IMR-90 (cell line): ENCODE measurements around the gene MYO5A. TPM values are rescaled to one million over a fixed set of nuclear protein-coding genes. Genes with fewer than 3 reads are reported as not detected.

Experiments
- ATAC-seq: fragments of 200-7000 bp; cut with Tn5 transposase; 2 replicates; pipeline ENCODE4 v1.9.1; 2020; ENCODE audit warnings: low read depth, mild to moderate bottlenecking, moderate library complexity
- BruUV-seq: library from RNA; stranded (reverse); fragments of 400-500 nt; replicated peaks from 2 replicates; lab custom pipeline; 2021; lab: Mats Ljungman, UMichigan
- CTCF ChIA-PET: fragments of 300-600 bp; formaldehyde crosslinking; extraction: SDS; loops from one replicate; lab custom pipeline; 2021; ENCODE audit warnings: antibody characterized with exemption; lab: Yijun Ruan, JAX
- POLR2A ChIA-PET: fragments of 300-600 bp; sonication (Branson Sonifier 250); formaldehyde crosslinking; loops from one replicate; lab custom pipeline; 2022; ENCODE audit warnings: antibody characterized with exemption; ENCODE audit not compliant: unreplicated experiment; lab: Charles Lee
- DNase-seq: peaks from one replicate; pipeline ENCODE4 v3.0.0; 2013
- H2AFZ ChIP-seq: replicated peaks from 2 replicates; pipeline ENCODE3; 2013; ENCODE audit warnings: low read length, mild to moderate bottlenecking; ENCODE audit not compliant: poor library complexity
- H2AK5ac ChIP-seq: 2 replicates; pipeline ENCODE4 v1.6.1; 2013; ENCODE audit warnings: low read depth, low read length, inconsistent platforms
- H2AK9ac ChIP-seq: replicated peaks from 2 replicates; pipeline ENCODE3; 2013; ENCODE audit warnings: mild to moderate bottlenecking, low read depth, low read length, moderate library complexity; ENCODE audit not compliant: poor library complexity
- H2BK120ac ChIP-seq: 2 replicates; pipeline ENCODE4 v1.6.1; 2013; ENCODE audit warnings: low read depth, low read length, inconsistent platforms
- H2BK15ac ChIP-seq: 3 replicates; pipeline ENCODE4 v1.6.1; 2013; ENCODE audit warnings: low read depth, low read length, inconsistent platforms
- H2BK20ac ChIP-seq: 2 replicates; pipeline ENCODE4 v1.6.1; 2013; ENCODE audit warnings: low read depth, mild to moderate bottlenecking, inconsistent platforms, low read length, moderate library complexity
- H2BK5ac ChIP-seq: 2 replicates; pipeline ENCODE4 v1.6.1; 2013; ENCODE audit warnings: mild to moderate bottlenecking, low read depth, low read length, inconsistent platforms; ENCODE audit not compliant: poor library complexity, severe bottlenecking
- H3K14ac ChIP-seq: replicated peaks from 2 replicates; pipeline ENCODE4 v1.6.1; 2013; ENCODE audit warnings: low read depth, low read length, inconsistent platforms
- H3K18ac ChIP-seq: 2 replicates; pipeline ENCODE4 v1.6.1; 2013; ENCODE audit warnings: low read depth, low read length, control low read depth
- H3K23ac ChIP-seq: 2 replicates; pipeline ENCODE4 v1.6.1; 2013; ENCODE audit warnings: low read depth, low read length, inconsistent platforms
- H3K27ac ChIP-seq: 2 replicates; pipeline ENCODE4 v1.5.1; 2013; ENCODE audit warnings: mild to moderate bottlenecking, control low read depth, low read length; ENCODE audit not compliant: insufficient read depth
- H3K27me3 ChIP-seq: 2 replicates; pipeline ENCODE4 v1.6.1; 2013; ENCODE audit warnings: low read length; ENCODE audit not compliant: control insufficient read depth, insufficient read depth
- H3K36me3 ChIP-seq: 2 replicates; pipeline ENCODE4 v1.6.1; 2013; ENCODE audit warnings: low read length, mixed read lengths; ENCODE audit not compliant: control insufficient read depth, insufficient read depth
- H3K4ac ChIP-seq: 2 replicates; pipeline ENCODE4 v1.6.1; 2013; ENCODE audit warnings: low read depth, low read length, inconsistent platforms
- H3K4me1 ChIP-seq: 2 replicates; pipeline ENCODE4 v1.6.1; 2013; ENCODE audit warnings: low read length, mixed read lengths; ENCODE audit not compliant: control insufficient read depth, insufficient read depth
- H3K4me2 ChIP-seq: 2 replicates; pipeline ENCODE4 v1.6.1; 2013; ENCODE audit warnings: low read depth, mild to moderate bottlenecking, control low read depth, low read length, moderate library complexity
- H3K4me3 ChIP-seq: 2 replicates; pipeline ENCODE4 v1.5.1; 2013; ENCODE audit warnings: low read depth, mild to moderate bottlenecking, control low read depth, low read length, moderate library complexity; ENCODE audit not compliant: insufficient read depth
- H3K56ac ChIP-seq: 2 replicates; pipeline ENCODE4 v1.6.1; 2013; ENCODE audit warnings: low read length, inconsistent platforms; ENCODE audit not compliant: insufficient read depth; ENCODE audit errors: extremely low read depth
- H3K79me1 ChIP-seq, 2 experiments: 2 replicates each; pipeline ENCODE4 v1.6.1; 2013; ENCODE audit warnings: low read length in 2 of 2, inconsistent platforms in 1 of 2, low read depth in 1 of 2
- H3K9ac ChIP-seq: 2 replicates; pipeline ENCODE4 v1.6.1; 2013; ENCODE audit warnings: low read depth, low read length, control low read depth
- H3K9me1 ChIP-seq: 2 replicates; pipeline ENCODE4 v1.6.1; 2013; ENCODE audit warnings: low read length, inconsistent platforms; ENCODE audit not compliant: insufficient read depth
- H3K9me3 ChIP-seq: 2 replicates; pipeline ENCODE4 v1.6.1; 2013; ENCODE audit warnings: low read length; ENCODE audit not compliant: control insufficient read depth, insufficient read depth
- H4K20me1 ChIP-seq: 2 replicates; pipeline ENCODE4 v1.6.1; 2013; ENCODE audit warnings: low read length, inconsistent platforms; ENCODE audit not compliant: insufficient read depth
- H4K5ac ChIP-seq: 2 replicates; pipeline ENCODE4 v1.6.1; 2013; ENCODE audit warnings: mild to moderate bottlenecking, low read depth, low read length, control low read depth
- H4K8ac ChIP-seq, 2 experiments: 2 replicates each; pipeline ENCODE4 v1.6.1; 2013; ENCODE audit warnings: low read depth in 2 of 2, low read length in 2 of 2, control low read depth in 1 of 2, inconsistent platforms in 1 of 2
- H4K91ac ChIP-seq: 2 replicates; pipeline ENCODE4 v1.6.1; 2013; ENCODE audit warnings: low read depth, low read length, inconsistent platforms; ENCODE audit not compliant: insufficient read depth
- BHLHE40 ChIP-seq: fragments of 150-350 bp; IDR thresholded peaks from 2 replicates; pipeline ENCODE4 v1.6.1; 2016; ENCODE audit warnings: mild to moderate bottlenecking, low read depth, low read length
- CEBPB ChIP-seq: IDR thresholded peaks from 2 replicates; pipeline ENCODE4 v1.6.1; 2012; ENCODE audit warnings: low read depth, low read length, improper control_type of control experiment
- CHD1 ChIP-seq: IDR thresholded peaks from 2 replicates; pipeline ENCODE4 v1.6.1; 2012; ENCODE audit warnings: low read depth, low read length, improper control_type of control experiment
- CTCF ChIP-seq: conservative IDR thresholded peaks from 2 replicates; pipeline ENCODE4 v1.5.1; 2012; ENCODE audit warnings: mild to moderate bottlenecking, low read depth, low read length, improper control_type of control experiment
- ELK1 ChIP-seq: fragments of 150-350 bp; IDR thresholded peaks from 2 replicates; pipeline ENCODE4 v1.6.1; 2016; ENCODE audit warnings: low read depth, mild to moderate bottlenecking, low read length, moderate library complexity, borderline replicate concordance
- FOS ChIP-seq: fragments of 150-350 bp; IDR thresholded peaks from 2 replicates; pipeline ENCODE4 v1.6.1; 2016; ENCODE audit warnings: low read depth, low read length
- MAFK ChIP-seq: IDR thresholded peaks from 2 replicates; pipeline ENCODE4 v1.6.1; 2012; ENCODE audit warnings: low read depth, low read length, improper control_type of control experiment
- MAZ ChIP-seq: IDR thresholded peaks from 2 replicates; pipeline ENCODE4 v1.6.1; 2012; ENCODE audit warnings: low read depth, mild to moderate bottlenecking, low read length, improper control_type of control experiment, moderate library complexity, borderline replicate concordance
- MXI1 ChIP-seq: IDR thresholded peaks from 2 replicates; pipeline ENCODE4 v1.6.1; 2012; ENCODE audit warnings: low read depth, mild to moderate bottlenecking, low read length, moderate library complexity, borderline replicate concordance
- NFE2L2 ChIP-seq: fragments of 150-350 bp; IDR thresholded peaks from 2 replicates; pipeline ENCODE4 v1.6.1; 2016; ENCODE audit warnings: low read depth, mild to moderate bottlenecking, low read length
- POLR2A ChIP-seq: IDR thresholded peaks from 2 replicates; pipeline ENCODE4 v1.6.1; 2012; ENCODE audit warnings: mild to moderate bottlenecking, low read depth, low read length
- RAD21 ChIP-seq: IDR thresholded peaks from 2 replicates; pipeline ENCODE4 v1.6.1; 2012; ENCODE audit warnings: low read length, improper control_type of control experiment
- RCOR1 ChIP-seq: IDR thresholded peaks from 2 replicates; pipeline ENCODE4 v1.6.1; 2012; ENCODE audit warnings: mild to moderate bottlenecking, low read length, improper control_type of control experiment; ENCODE audit not compliant: insufficient replicate concordance
- RFX5 ChIP-seq: IDR thresholded peaks from 2 replicates; pipeline ENCODE4 v1.8.0; 2012; ENCODE audit warnings: low read depth, mild to moderate bottlenecking, low read length, moderate library complexity
- SMC3 ChIP-seq: fragments of 150-350 bp; IDR thresholded peaks from 2 replicates; pipeline ENCODE4 v1.6.1; 2016; ENCODE audit warnings: low read depth, mild to moderate bottlenecking, antibody characterized with exemption, low read length, moderate library complexity
- USF2 ChIP-seq: fragments of 150-350 bp; IDR thresholded peaks from 2 replicates; pipeline ENCODE4 v1.6.1; 2017; ENCODE audit warnings: mild to moderate bottlenecking, antibody characterized with exemption, low read length, low read depth
- WGBS, 2 experiments: methylation state at CpG; one replicate each; pipeline versions ENCODE4 v1.1.5 to v1.1.7; 2013; ENCODE audit warnings: missing lambda C conversion rate in 2 of 2; ENCODE audit not compliant: insufficient read length in 1 of 2; ENCODE audit errors: extremely low coverage in 2 of 2; 5-methylcytosine and 5-hydroxymethylcytosine counted together
- dilution Hi-C: fragments of 300-500 bp; cut with HindIII; formaldehyde crosslinking; loops from one replicate; pipeline ENCODE4 v1.14.3; 2018; ENCODE audit warnings: low sequenced_read_pairs; ENCODE audit not compliant: unreplicated experiment
- in situ Hi-C: fragments of 300-500 bp; cut with MboI; formaldehyde crosslinking; loops from 3 replicates; pipeline ENCODE4 v1.14.3; 2019; ENCODE audit warnings: low sequenced_read_pairs, inconsistent platforms, mixed read lengths
- intact Hi-C: fragments of 100-400 bp; cut with micrococcal nuclease; formaldehyde crosslinking; loops from 2 replicates; pipeline ENCODE4 v1.10.0; 2022
- polyA plus RNA-seq, 3 experiments: library from polyadenylated mRNA; depleted of rRNA; stranded (reverse); fragments of >200 nt; gene quantifications; 2 replicates each; pipeline ENCODE4 v1.2.3, GENCODE V29; 2012; ENCODE audit warnings: low replicate concordance in 1 of 3
- total RNA-seq: library from RNA; depleted of rRNA; stranded (reverse); fragments of >200 nt; gene quantifications from 2 replicates; pipeline ENCODE4 v1.2.3, GENCODE V29; 2012

MYO5A gene
- total and polyA plus RNA-seq, 2 of the 4 experiments (the other 2 are of a cell fraction) = 19.4 to 69.2 TPM

- no peak for DNase-seq
- no peak overlapping the region for H2BK120ac ChIP-seq
- ATAC-seq = no peak
Observed at GRCh38 chr15:52368402-52368801, 160.3 kb downstream of the MYO5A start.

More at GRCh38 chr15:52368402-52368801, 160.3 kb downstream of the MYO5A start:
- Histone ChIP-seq H2BK15ac (no peak overlapping the region), H2AK5ac (no peak overlapping the region), H3K79me1 (no peaks in the 10 kb centered on the region; a peak in 2 of 4 replicates), H3K9ac (no peak overlapping the region), H3K4me1 (no peaks in the 10 kb centered on the region), H3K14ac (no peak overlapping the region), H3K9me1 (0 out of 2 replicates have a peak, but pooled peaks cover 3% of the 10 kb centered on the region), H3K27me3 (no peaks in the 10 kb centered on the region), H3K18ac (no peak overlapping the region), H3K27ac (no peak overlapping the region), H4K5ac (no peak overlapping the region), H2BK20ac (no peak overlapping the region), H4K91ac (no peak overlapping the region), H3K4me3 (no peak overlapping the region), H2AFZ (no peak overlapping the region), H4K8ac (no peak overlapping the region), H3K4ac (no peak overlapping the region), H2BK5ac (no peak overlapping the region), H3K9me3 (no peaks in the 10 kb centered on the region), H3K4me2 (no peak overlapping the region), H3K56ac (no peak overlapping the region), H3K36me3 (peaks cover 11% of the 10 kb centered on the region), H2AK9ac (no peak overlapping the region), H3K23ac (no peak overlapping the region), H4K20me1 (no peaks in the 10 kb centered on the region)
- POLR2A ChIA-PET = no interaction called here
- CTCF ChIA-PET = interaction anchor here (1.4 kb wide), 1 partner anchor 24 kb away, joined by 3 read pairs; no protein-coding TSS in a partner anchor
- dilution Hi-C loops = no loop called here
- in situ Hi-C loops = no loop called here
- BruUV-seq = no TSS peak
- no CpG with 5 or more reads among the region's 3 CpGs for WGBS, 2 experiments
- intact Hi-C loops = no loop called here
- TF ChIP-seq RFX5 (no peak), BHLHE40 (no peak), CEBPB (no peak), ELK1 (no peak), USF2 (no peak), NFE2L2 (no peak), FOS (no peak), MAZ (no peak), SMC3 (no peak), RAD21 (no peak), CTCF (no peak), CHD1 (no peak), MXI1 (no peak), RCOR1 (no peak), POLR2A (no peak), MAFK (no peak)
